Loucy (cell line): ENCODE results near the gene LIM2.
"Not testable (repeated sequence)": the region's sequence is repeated elsewhere in the genome, so short reads cannot be mapped to it uniquely, and the experiment has no call there.

Source experiments
- H2AFZ ChIP-seq: fragments of 200-600 bp; sonication (generic); 2 replicates; pipeline ENCODE4 v1.6.0; 2016; ENCODE audit warnings: antibody characterized with exemption, mild to moderate bottlenecking, low read length, moderate library complexity
- H3F3A ChIP-seq: fragments of 200-600 bp; 2 replicates; pipeline ENCODE4 v1.6.0; 2016; ENCODE audit warnings: antibody characterized with exemption, low read depth, mild to moderate bottlenecking
- H3K27me3 ChIP-seq: fragments of 200-600 bp; sonication (generic); 2 replicates; pipeline ENCODE4 v1.6.1; 2014; ENCODE audit warnings: low read length, mild to moderate bottlenecking; ENCODE audit not compliant: insufficient read depth, poor library complexity, severe bottlenecking
- H3K36me3 ChIP-seq: fragments of 200-600 bp; sonication (generic); 2 replicates; pipeline ENCODE4 v1.6.1; 2016; ENCODE audit warnings: low read length; ENCODE audit not compliant: insufficient read depth
- H3K4me1 ChIP-seq: fragments of 200-600 bp; sonication (generic); 2 replicates; pipeline ENCODE4 v1.5.1; 2014; ENCODE audit warnings: low read length, mild to moderate bottlenecking; ENCODE audit not compliant: insufficient read depth, poor library complexity, severe bottlenecking
- H3K4me2 ChIP-seq: fragments of 200-600 bp; sonication (generic); 2 replicates; pipeline ENCODE4 v1.6.0; 2014; ENCODE audit warnings: antibody characterized with exemption, low read length, low read depth, mild to moderate bottlenecking; ENCODE audit not compliant: poor library complexity, severe bottlenecking
- H3K4me3 ChIP-seq: fragments of 200-600 bp; sonication (generic); 2 replicates; pipeline ENCODE4 v1.5.1; 2014; ENCODE audit warnings: low read length, mild to moderate bottlenecking, mixed read lengths; ENCODE audit not compliant: poor library complexity, severe bottlenecking
- H3K79me2 ChIP-seq: fragments of 200-600 bp; sonication (generic); 2 replicates; pipeline ENCODE4 v1.6.1; 2014; ENCODE audit warnings: low read length; ENCODE audit not compliant: insufficient read depth
- H3K9ac ChIP-seq: fragments of 200-600 bp; sonication (generic); 2 replicates; pipeline ENCODE4 v1.6.0; 2014; ENCODE audit warnings: mild to moderate bottlenecking, low read depth, low read length, moderate library complexity; ENCODE audit not compliant: poor library complexity, severe bottlenecking
- H3K9me2 ChIP-seq: fragments of 200-600 bp; sonication (generic); replicated peaks from 2 replicates; pipeline ENCODE4 v1.6.1; 2016; ENCODE audit warnings: low read depth, low read length, mixed read lengths
- H3K9me3 ChIP-seq: fragments of 200-600 bp; sonication (generic); 2 replicates; pipeline ENCODE4 v1.6.1; 2014; ENCODE audit warnings: mild to moderate bottlenecking, antibody characterized with exemption, low read length, low read depth; ENCODE audit not compliant: insufficient read depth
- H4K20me1 ChIP-seq: fragments of 200-600 bp; sonication (generic); 2 replicates; pipeline ENCODE4 v1.6.0; 2014; ENCODE audit warnings: antibody characterized with exemption, low read length, mild to moderate bottlenecking; ENCODE audit not compliant: insufficient read depth, poor library complexity, severe bottlenecking
- CTCF ChIP-seq: fragments of 200-600 bp; sonication (generic); conservative IDR thresholded peaks from 2 replicates; pipeline ENCODE4 v1.5.1; 2014; ENCODE audit warnings: mild to moderate bottlenecking, antibody characterized with exemption, low read length
- EZH2phosphoT487 ChIP-seq: fragments of 200-600 bp; IDR thresholded peaks from 2 replicates; pipeline ENCODE4 v1.6.1; 2018; ENCODE audit warnings: antibody characterized with exemption, mild to moderate bottlenecking, moderate library complexity, borderline replicate concordance

LIM2 gene

DNA sequence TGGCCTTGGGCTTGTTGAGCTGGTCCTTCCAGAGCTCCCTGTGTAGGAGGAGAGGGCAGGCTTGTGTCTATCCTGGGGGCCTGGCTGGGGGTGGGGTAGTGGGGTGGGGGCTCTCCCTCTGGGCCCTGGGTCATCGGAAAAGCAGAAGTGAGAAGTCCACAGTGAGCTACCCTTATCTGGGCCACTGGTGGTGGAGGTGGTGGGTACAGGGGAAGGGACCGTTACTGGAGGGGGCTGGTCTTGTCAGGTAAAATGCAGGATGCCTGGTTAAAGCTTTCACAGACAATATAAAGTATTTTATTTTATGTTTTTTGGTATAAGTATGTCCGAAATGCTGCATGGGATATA is 30.0 kb upstream of the LIM2 start:
- H3K27me3 ChIP-seq, result no peaks in the 10 kb centered on the region
- H3K4me3 ChIP-seq, result no peak overlapping the region
- H3K4me2 ChIP-seq, result no peak overlapping the region
- no peaks in the 10 kb centered on the region for H4K20me1 ChIP-seq
- no peaks in the 10 kb centered on the region for H3K9me3 ChIP-seq
- H3K9me2 ChIP-seq, result no peaks in the 10 kb centered on the region
- no peaks in the 10 kb centered on the region for H3F3A ChIP-seq
- H2AFZ ChIP-seq, result no peak overlapping the region
- TF ChIP-seq EZH2phosphoT487 (no peak), CTCF (no peak)
- no peak overlapping the region for H3K9ac ChIP-seq
- H3K36me3 ChIP-seq, result no peaks in the 10 kb centered on the region
- no peaks in the 10 kb centered on the region for H3K79me2 ChIP-seq
- no peaks in the 10 kb centered on the region for H3K4me1 ChIP-seq

- no peaks in the 10 kb centered on the region for H3K9me2 ChIP-seq
- no peaks in the 10 kb centered on the region for H3K79me2 ChIP-seq
- H3K4me3 ChIP-seq, result no peak within 1 kb of the TSS
- no peaks in the 10 kb centered on the region for H3K4me1 ChIP-seq
- no peaks in the 10 kb centered on the region for H3K9me3 ChIP-seq
- no peak within 1 kb of the TSS for H3K4me2 ChIP-seq
- no peaks in the 10 kb centered on the region for H4K20me1 ChIP-seq
- no peaks in the 10 kb centered on the region for H3F3A ChIP-seq
- H3K27me3 ChIP-seq, result no peaks in the 10 kb centered on the region
- no peak within 1 kb of the TSS for H3K9ac ChIP-seq
- TF ChIP-seq CTCF (no peak), EZH2phosphoT487 (no peak)
- H2AFZ ChIP-seq, result no peak within 1 kb of the TSS
- H3K36me3 ChIP-seq, result no peaks in the 10 kb centered on the region
These were observed 29.5 kb upstream of the LIM2 start, which contains the start of gene SIGLEC10 for GRCh38 chr19:51417107-51417809. Gene SIGLEC10, minus strand, starts transcription at chr19:51417642. Its CDS starts 61 bp downstream, at chr19:51417581.

DNA sequence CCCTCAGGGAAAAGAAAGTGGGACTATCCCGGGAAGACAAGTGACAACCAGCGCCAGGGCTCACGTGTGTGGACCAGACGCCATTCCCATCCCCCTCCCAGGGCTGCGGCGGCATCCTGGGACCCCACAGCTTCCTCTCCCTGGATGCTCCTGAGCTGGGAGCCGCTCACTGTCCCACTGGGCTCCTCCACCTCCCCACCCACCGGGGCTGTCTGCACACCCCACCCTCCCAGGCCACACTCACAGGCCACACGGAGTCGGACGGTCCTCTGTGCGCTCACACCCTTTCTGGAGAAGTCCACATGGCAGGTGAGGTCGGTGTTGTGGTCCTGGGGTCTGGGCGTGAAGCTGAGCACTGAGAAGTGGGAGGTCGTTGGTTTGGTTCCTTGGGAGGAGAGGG is 28.6 kb upstream of the LIM2 start:
- H3K4me1 ChIP-seq, H3K79me2 ChIP-seq, H3K4me3 ChIP-seq, H3K9me2 ChIP-seq, H3K36me3 ChIP-seq, H2AFZ ChIP-seq, H3K9me3 ChIP-seq, H3K9ac ChIP-seq, H3K27me3 ChIP-seq, H4K20me1 ChIP-seq, H3F3A ChIP-seq, H3K4me2 ChIP-seq: not testable (repeated sequence)

DNA sequence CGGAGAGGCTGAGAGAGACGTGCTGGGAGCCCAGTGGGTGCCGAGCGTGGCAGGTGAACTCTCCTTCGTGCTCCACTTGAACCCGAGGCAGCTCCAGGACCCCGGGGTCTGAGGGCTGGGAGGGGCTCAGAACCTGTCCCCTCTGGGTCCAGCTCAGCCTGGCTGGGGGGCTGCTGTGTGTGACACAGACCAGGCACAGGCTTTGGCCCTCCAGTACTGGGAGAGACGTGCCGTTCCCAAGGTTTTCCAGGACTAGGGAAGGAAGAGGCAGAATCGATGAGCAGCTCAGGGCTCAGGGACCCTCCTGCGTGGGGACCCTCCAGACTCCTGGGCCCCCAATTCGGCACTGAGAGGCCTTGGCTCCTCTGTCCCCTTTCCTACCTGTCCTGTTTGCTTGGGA is 27.4 kb upstream of the LIM2 start:
- H3K36me3 ChIP-seq, result no peaks in the 10 kb centered on the region
- no peaks in the 10 kb centered on the region for H3F3A ChIP-seq
- H3K79me2 ChIP-seq, result no peaks in the 10 kb centered on the region
- TF ChIP-seq CTCF, result no peak
- no peak for TF ChIP-seq EZH2phosphoT487
- no peak overlapping the region for H2AFZ ChIP-seq
- no peaks in the 10 kb centered on the region for H3K4me1 ChIP-seq
- H3K4me3 ChIP-seq, result no peak overlapping the region
- no peaks in the 10 kb centered on the region for H3K27me3 ChIP-seq
- no peaks in the 10 kb centered on the region for H3K9me3 ChIP-seq
- no peaks in the 10 kb centered on the region for H4K20me1 ChIP-seq
- H3K9ac ChIP-seq, result no peak overlapping the region
- H3K9me2 ChIP-seq, result no peaks in the 10 kb centered on the region
- no peak overlapping the region for H3K4me2 ChIP-seq
